ENCODE data around the gene PSMB3. TPM values are rescaled to one million over a fixed set of nuclear protein-coding genes. Genes with fewer than 3 reads are reported as not detected.
A peak's percentile ranks its signal among the peaks of the same experiment; 100 is the strongest.
"Not testable (repeated sequence)": the region's sequence is repeated elsewhere in the genome, so short reads cannot be mapped to it uniquely, and the experiment has no call there.

PSMB3 gene
- total RNA-seq, 2 donors from 2014 or later = 339 to 405 TPM

DNA sequence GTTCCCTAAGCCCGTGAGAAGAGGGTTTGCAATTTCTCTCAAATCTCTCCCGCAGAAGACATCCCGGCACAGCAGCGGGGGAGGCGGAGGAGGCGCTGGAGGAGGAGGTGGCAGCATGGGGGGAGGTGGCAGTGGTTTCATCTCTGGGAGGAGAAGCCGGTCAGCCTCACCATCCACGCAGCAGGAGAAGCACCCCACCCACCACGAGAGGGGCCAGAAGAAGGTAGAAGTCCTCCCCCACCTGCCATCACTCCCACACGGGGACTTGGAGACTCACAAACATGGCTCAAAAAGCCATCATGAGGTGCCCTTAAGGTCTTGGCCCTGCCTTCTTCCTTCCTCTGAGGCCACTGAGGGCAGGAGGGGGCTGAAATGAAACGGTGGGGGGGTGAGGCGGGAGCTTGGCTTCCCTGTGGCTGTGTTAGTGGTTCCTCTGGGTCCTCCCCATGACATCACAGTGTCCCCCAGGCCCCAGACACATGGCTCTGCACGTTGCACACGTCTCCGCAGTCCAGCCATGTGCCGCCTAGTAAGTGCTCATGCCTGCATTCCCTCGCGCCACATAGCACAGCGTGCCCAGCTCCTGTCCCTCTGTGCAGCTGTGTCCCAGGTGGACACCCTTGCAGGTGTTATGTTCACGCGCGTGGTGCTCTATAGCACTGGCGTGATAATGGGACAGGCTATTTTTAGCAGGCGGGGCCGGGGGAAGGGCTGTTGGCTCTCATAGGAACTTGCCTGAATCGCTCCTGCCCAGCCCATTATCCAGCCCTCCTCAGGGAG lies 40.6 kb upstream of the PSMB3 start:
- Mint-ChIP-seq H3K9me3 (no peaks in the 10 kb centered on the region), H3K27ac (peak overlapping the region; percentile 28 to 93), H3K36me3 (peaks cover 18 to 34% of the 10 kb centered on the region in 2 donors)
- ATAC-seq (no peak), DNase-seq (ENCODE audit: low spot score in 2 of 2) (no peak)

GRCh38 chr17:38712593-38712992 lies 39.9 kb upstream of the PSMB3 start:
- H3K27ac Mint-ChIP-seq = peak overlapping the region in 1 of 2 donors; percentile 28
- H3K9me3 Mint-ChIP-seq = no peaks in the 10 kb centered on the region
- no peak for ATAC-seq
- H3K36me3 Mint-ChIP-seq = peaks cover 14 to 28% of the 10 kb centered on the region in 2 donors
- DNase-seq (ENCODE audit: low spot score in 2 of 2) = no peak

DNA sequence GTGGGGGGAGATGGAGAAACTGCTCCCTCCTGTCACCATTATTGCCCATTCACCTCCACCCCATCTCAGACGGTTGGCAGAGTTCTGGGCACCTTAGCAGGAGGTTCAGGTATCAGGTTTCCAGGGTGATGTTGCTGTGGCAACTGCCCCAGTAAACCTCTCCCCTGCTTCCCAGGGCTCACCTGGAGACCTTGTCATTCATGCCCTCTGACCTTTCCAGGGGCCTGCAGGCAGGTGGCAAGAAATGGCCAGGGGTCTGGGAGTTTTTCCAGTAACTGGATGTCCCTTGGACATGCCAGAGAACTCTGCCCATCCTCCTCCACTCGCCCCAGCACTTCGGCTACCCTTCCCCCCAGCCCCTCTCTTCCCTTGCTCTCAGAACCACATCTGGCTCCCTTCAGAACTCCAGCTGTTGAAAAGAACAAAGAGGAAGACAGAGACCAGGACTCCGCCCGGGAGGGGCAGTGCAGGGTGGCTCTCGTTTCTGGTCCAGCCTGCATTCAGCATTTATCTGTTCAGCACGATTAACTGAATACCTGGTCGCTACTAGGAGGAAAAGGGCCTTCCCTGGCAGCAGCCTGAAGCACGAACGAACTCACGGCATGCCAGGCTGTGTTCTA lies 39.0 kb upstream of the PSMB3 start:
- no peak for ATAC-seq
- no peak overlapping the region for H3K27ac Mint-ChIP-seq
- H3K36me3 Mint-ChIP-seq = peaks cover 10 to 21% of the 10 kb centered on the region in 2 donors

GRCh38 chr17:38715216-38715943 lies 37.2 kb upstream of the PSMB3 start:
- no peak for DNase-seq (ENCODE audit: low spot score in 2 of 2)
- peaks cover 6 to 15% of the 10 kb centered on the region in 2 donors for H3K36me3 Mint-ChIP-seq
- peak overlapping the region; percentile 86 to 96 for H3K27ac Mint-ChIP-seq
- peak in 1 of 2 donors; percentile 74 for ATAC-seq
- H3K9me3 Mint-ChIP-seq = no peaks in the 10 kb centered on the region

More for the DNA sequence above, 39.0 kb upstream of the PSMB3 start:
- no peak for DNase-seq (ENCODE audit: low spot score in 2 of 2)
- no peaks in the 10 kb centered on the region for H3K9me3 Mint-ChIP-seq

DNA sequence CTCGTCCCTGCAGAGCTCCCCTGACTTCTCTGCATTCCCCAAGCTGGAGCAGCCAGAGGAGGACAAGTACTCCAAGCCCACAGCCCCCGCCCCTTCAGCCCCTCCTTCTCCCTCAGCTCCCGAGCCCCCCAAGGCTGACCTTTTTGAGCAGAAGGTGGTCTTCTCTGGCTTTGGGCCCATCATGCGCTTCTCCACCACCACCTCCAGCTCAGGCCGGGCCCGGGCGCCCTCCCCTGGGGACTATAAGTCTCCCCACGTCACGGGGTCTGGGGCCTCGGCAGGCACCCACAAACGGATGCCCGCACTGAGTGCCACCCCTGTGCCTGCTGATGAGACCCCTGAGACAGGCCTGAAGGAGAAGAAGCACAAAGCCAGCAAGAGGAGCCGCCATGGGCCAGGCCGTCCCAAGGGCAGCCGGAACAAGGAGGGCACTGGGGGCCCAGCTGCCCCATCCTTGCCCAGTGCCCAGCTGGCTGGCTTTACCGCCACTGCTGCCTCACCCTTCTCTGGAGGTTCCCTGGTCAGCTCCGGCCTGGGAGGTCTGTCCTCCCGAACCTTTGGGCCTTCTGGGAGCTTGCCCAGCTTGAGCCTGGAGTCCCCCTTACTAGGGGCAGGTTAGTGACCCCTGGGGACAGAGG lies 36.1 kb upstream of the PSMB3 start:
- H3K36me3 Mint-ChIP-seq = peaks cover 4 to 24% of the 10 kb centered on the region in 2 donors
- H3K27ac Mint-ChIP-seq = peak overlapping the region; percentile 86 to 96
- no peaks in the 10 kb centered on the region for H3K9me3 Mint-ChIP-seq
- ATAC-seq (no peak), DNase-seq (ENCODE audit: low spot score in 2 of 2) (no peak)

DNA sequence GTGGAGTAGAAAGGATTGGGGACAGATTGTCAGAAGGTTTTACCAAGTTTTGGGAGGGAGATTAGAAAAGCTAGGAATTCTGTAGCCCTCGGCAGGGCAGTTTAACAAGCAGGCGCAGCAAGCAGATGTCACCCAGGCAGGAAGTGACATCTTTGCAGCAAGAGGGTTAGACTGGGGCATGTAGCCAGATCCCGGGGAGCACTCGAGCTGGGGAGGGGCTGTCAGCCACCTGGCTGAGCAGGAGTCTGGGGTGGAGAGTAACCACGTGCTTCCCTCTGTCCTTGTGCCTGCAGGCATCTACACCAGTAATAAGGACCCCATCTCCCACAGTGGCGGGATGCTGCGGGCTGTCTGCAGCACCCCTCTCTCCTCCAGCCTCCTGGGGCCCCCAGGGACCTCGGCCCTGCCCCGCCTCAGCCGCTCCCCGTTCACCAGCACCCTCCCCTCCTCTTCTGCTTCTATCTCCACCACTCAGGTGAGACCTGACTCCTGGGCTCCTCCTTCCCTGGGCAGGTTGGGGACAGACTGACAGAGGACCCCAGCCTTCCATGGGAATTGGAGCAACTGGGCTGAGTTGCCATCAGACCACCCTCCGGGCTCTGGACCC lies 35.3 kb upstream of the PSMB3 start:
- ATAC-seq (no peak), DNase-seq (ENCODE audit: low spot score in 2 of 2) (no peak)
- H3K9me3 Mint-ChIP-seq = no peaks in the 10 kb centered on the region
- H3K27ac Mint-ChIP-seq = peak overlapping the region; percentile 74 to 84
- H3K36me3 Mint-ChIP-seq = peaks cover 4 to 24% of the 10 kb centered on the region in 2 donors

GRCh38 chr17:38719289-38719942 lies 33.1 kb upstream of the PSMB3 start:
- H3K36me3 Mint-ChIP-seq = peaks cover 4 to 26% of the 10 kb centered on the region in 2 donors
- DNase-seq (ENCODE audit: low spot score in 2 of 2) = no peak
- ATAC-seq = no peak
- H3K27ac Mint-ChIP-seq = peak overlapping the region; percentile 29 to 74
- no peaks in the 10 kb centered on the region for H3K9me3 Mint-ChIP-seq

DNA sequence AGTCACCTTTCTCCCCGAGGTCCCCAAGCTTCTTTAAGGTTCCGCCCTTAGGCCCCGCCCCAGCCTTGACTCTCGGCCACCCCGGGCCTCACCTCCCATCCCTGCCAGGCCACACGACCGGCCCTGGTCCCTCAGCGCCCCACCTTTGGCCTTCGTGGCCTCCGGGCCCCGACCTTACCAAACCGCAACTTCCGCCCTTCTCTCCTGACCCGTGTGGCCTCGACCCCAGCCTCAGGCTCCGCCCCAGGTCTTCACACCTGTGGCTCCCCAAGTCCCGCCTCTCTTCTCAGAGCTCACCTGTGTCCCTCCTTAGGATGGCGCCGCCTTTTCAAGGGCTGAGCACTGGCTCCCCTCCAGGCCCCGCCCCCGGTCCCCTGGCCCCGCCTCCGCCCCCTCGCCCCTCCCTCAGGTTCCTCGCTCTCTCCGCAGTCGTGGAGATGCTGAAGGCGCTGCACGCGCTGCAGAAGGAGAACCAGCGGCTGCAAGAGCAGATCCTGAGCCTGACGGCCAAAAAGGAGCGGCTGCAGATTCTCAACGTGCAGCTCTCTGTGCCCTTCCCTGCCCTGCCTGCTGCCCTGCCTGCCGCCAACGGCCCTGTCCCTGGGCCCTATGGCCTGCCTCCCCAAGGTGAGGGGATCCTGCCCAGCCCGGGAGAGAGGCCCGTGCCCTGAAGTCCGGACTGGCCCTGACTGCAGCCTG lies 32.4 kb upstream of the PSMB3 start:
- H3K27ac Mint-ChIP-seq = peak overlapping the region in 1 of 2 donors; percentile 29
- peaks cover 4 to 20% of the 10 kb centered on the region in 2 donors for H3K36me3 Mint-ChIP-seq
- H3K9me3 Mint-ChIP-seq = no peaks in the 10 kb centered on the region
- DNase-seq (ENCODE audit: low spot score in 2 of 2) (no peak), ATAC-seq (no peak)

DNA sequence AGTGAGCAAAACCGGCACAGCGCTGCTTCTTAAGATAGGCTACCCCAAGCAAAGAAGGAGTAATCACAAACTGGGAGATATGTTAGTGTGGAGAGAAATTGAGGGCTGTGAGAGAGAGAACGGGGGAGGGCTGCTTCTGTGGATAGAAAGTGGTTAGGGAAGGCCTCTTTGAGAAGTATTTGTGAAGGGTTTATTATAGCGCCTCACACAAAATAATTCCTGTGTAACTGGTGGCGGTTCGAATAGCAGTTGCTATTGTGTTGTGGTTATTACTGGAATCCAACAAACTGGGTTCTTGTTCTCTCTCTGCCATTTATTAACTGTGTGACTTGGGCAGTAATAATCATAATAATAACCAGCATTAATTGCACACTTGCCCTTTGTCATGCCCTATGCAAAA lies 31.6 kb upstream of the PSMB3 start:
- peaks cover 4 to 20% of the 10 kb centered on the region in 2 donors for H3K36me3 Mint-ChIP-seq
- DNase-seq (ENCODE audit: low spot score in 2 of 2) (no peak), ATAC-seq (no peak)
- H3K27ac Mint-ChIP-seq = peak overlapping the region in 1 of 2 donors; percentile 26
- no peaks in the 10 kb centered on the region for H3K9me3 Mint-ChIP-seq

GRCh38 chr17:38721802-38722201 lies 30.7 kb upstream of the PSMB3 start:
- peaks cover 4 to 20% of the 10 kb centered on the region in 2 donors for H3K36me3 Mint-ChIP-seq
- DNase-seq (ENCODE audit: low spot score in 2 of 2) = no peak
- ATAC-seq = no peak
- no peaks in the 10 kb centered on the region for H3K9me3 Mint-ChIP-seq
- H3K27ac Mint-ChIP-seq = no peak overlapping the region

GRCh38 chr17:38724337-38724988 lies 28.1 kb upstream of the PSMB3 start:
- Mint-ChIP-seq H3K27ac (peak overlapping the region in 1 of 2 donors; percentile 46), H3K9me3 (peaks cover 0 to 6% of the 10 kb centered on the region in 2 donors), H3K36me3 (peaks cover 4 to 25% of the 10 kb centered on the region in 2 donors)
- ATAC-seq (no peak), DNase-seq (ENCODE audit: low spot score in 2 of 2) (no peak)

DNA sequence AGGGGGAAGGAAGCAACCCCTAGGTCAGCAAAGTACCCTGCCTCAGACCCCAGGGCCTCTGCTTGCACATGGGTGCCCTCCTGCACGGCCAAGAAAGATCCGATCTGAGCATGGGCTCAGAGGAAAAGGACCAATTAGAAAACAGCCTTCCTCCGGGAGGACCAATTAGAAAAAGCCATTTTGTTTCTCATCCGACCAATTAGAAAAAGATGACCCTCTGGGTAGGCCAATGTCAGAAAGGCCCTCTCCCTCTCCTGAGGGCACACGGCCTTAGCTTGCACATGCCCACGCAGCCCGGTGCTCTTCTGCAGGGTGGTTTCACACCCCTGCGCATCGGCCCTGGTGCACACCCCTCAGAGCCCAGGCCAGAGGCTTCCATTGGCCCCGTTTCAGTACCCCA lies 27.5 kb upstream of the PSMB3 start:
- Mint-ChIP-seq H3K27ac (peak overlapping the region in 1 of 2 donors; percentile 46), H3K9me3 (peaks cover 0 to 6% of the 10 kb centered on the region in 2 donors), H3K36me3 (peaks cover 4 to 25% of the 10 kb centered on the region in 2 donors)
- no peak for DNase-seq (ENCODE audit: low spot score in 2 of 2)
- ATAC-seq = no peak

GRCh38 chr17:38726145-38726544 lies 26.4 kb upstream of the PSMB3 start:
- not testable (repeated sequence) for ATAC-seq; DNase-seq (ENCODE audit: low spot score in 2 of 2); H3K9me3 Mint-ChIP-seq
- Mint-ChIP-seq H3K36me3 (peaks cover 5 to 23% of the 10 kb centered on the region in 2 donors), H3K27ac (peak overlapping the region; percentile 55 to 61)

GRCh38 chr17:38727736-38728135 lies 24.8 kb upstream of the PSMB3 start:
- peak; percentile 68 to 83 for DNase-seq (ENCODE audit: low spot score in 2 of 2)
- ATAC-seq = peak; percentile 65 to 66
- H3K9me3 Mint-ChIP-seq = peaks cover 0 to 6% of the 10 kb centered on the region in 2 donors
- H3K36me3 Mint-ChIP-seq = peaks cover 10 to 25% of the 10 kb centered on the region in 2 donors
- peak overlapping the region; percentile 62 to 98 for H3K27ac Mint-ChIP-seq
